ENCODE results near the gene OR56B4. TPM values are rescaled to one million over a fixed set of nuclear protein-coding genes. Genes with fewer than 3 reads are reported as not detected.
"Not testable (repeated sequence)": the region's sequence is repeated elsewhere in the genome, so short reads cannot be mapped to it uniquely, and the experiment has no call there.

OR56B4 gene, protein sequence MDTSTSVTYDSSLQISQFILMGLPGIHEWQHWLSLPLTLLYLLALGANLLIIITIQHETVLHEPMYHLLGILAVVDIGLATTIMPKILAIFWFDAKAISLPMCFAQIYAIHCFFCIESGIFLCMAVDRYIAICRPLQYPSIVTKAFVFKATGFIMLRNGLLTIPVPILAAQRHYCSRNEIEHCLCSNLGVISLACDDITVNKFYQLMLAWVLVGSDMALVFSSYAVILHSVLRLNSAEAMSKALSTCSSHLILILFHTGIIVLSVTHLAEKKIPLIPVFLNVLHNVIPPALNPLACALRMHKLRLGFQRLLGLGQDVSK
- total RNA-seq (2014; rRNA removed; shearing (Covaris generic)) (not detected in 2 replicates), total RNA-seq (2022) (not detected in 2 replicates), Bru-seq, nascent RNA (not detected), BruChase-seq, experiment 1, labeled RNA remaining after a 6-hour chase (not detected), BruChase-seq, experiment 2, labeled RNA remaining after a 2-hour chase (not detected)
- long read RNA-seq = 0 reads

GRCh38 chr11:6107384-6107783, at the start of gene OR56B4:
TSS of gene OR56B4 (plus strand) at chr11:6107684. CDS start at chr11:6107779, 95 bp downstream.
- H3K4me3 ChIP-seq (ENCODE audit: low read depth, low read length, poor library complexity, severe bottlenecking); H3K36me3 ChIP-seq (ENCODE audit: insufficient read depth, low read length); H3K4me2 ChIP-seq (ENCODE audit: low read length); H4K20me1 ChIP-seq (ENCODE audit: insufficient read depth, low read length); intact Hi-C loops (cut with micrococcal nuclease; ENCODE audit: unreplicated experiment); BruUV-seq (replicated peaks); H3K9me2 ChIP-seq (ENCODE audit: insufficient read depth, low read length); CTCF ChIA-PET (ENCODE audit: unreplicated experiment); H3K79me2 ChIP-seq (ENCODE audit: insufficient read depth, low read depth, low read length); POLR2A ChIA-PET; H3K4me1 ChIP-seq (ENCODE audit: insufficient read depth, low read length, poor library complexity, severe bottlenecking); H3K9me3 ChIP-seq (ENCODE audit: low read length); H2AFZ ChIP-seq (ENCODE audit: low read length); H3K27ac ChIP-seq (ENCODE audit: low read depth, low read length, poor library complexity, severe bottlenecking); DNase-seq (ENCODE audit: low spot score): not testable (repeated sequence)

DNA sequence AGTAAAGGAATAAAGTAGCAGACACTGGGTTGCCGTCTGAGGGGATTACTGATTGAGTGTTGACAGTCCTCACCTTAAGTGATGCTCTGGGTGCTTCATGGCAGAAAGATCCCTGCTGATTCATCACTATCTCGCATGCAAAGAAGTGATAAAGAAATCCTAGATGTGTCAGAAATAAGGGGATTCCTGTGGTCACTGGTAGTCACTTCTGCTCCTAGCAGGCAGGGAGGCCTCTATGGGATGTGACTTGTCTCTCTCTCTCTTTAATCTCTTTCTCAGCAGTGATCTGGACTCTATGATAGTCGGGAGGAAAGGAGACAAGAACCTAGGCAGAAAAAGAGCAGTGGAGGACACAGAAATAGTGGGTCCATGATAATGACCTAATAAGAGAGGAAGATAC, 46.0 kb upstream of the OR56B4 start:
- Histone ChIP-seq H3K9me2 (ENCODE audit: insufficient read depth, low read length) (no peaks in the 10 kb centered on the region), H2AFZ (ENCODE audit: low read length) (no peak overlapping the region), H3K4me2 (ENCODE audit: low read length) (no peak overlapping the region), H3K9me3 (ENCODE audit: low read length) (no peaks in the 10 kb centered on the region), H3K4me3 (ENCODE audit: low read depth, low read length, poor library complexity, severe bottlenecking) (no peak overlapping the region), H3K27ac (ENCODE audit: low read depth, low read length, poor library complexity, severe bottlenecking) (no peak overlapping the region), H3K4me1 (ENCODE audit: insufficient read depth, low read length, poor library complexity, severe bottlenecking) (peaks cover 13% of the 10 kb centered on the region), H3K36me3 (ENCODE audit: insufficient read depth, low read length) (no peaks in the 10 kb centered on the region), H4K20me1 (ENCODE audit: insufficient read depth, low read length) (no peaks in the 10 kb centered on the region), H3K79me2 (ENCODE audit: insufficient read depth, low read depth, low read length) (no peaks in the 10 kb centered on the region)
- intact Hi-C loops (cut with micrococcal nuclease; ENCODE audit: unreplicated experiment) = no loop called here
- POLR2A ChIA-PET = no interaction called here
- TF ChIP-seq CTCF (conservative IDR thresholded peaks at IDR 0.05; ENCODE audit: low read length) (no peak), EZH2phosphoT487 (IDR thresholded peaks at IDR 0.05; ENCODE audit: borderline replicate concordance, low read depth, low read length) (no peak)
- DNase-seq (ENCODE audit: low spot score) = no peak
- CTCF ChIA-PET (ENCODE audit: unreplicated experiment) = no interaction called here
- BruUV-seq (replicated peaks) = no TSS peak

DNA sequence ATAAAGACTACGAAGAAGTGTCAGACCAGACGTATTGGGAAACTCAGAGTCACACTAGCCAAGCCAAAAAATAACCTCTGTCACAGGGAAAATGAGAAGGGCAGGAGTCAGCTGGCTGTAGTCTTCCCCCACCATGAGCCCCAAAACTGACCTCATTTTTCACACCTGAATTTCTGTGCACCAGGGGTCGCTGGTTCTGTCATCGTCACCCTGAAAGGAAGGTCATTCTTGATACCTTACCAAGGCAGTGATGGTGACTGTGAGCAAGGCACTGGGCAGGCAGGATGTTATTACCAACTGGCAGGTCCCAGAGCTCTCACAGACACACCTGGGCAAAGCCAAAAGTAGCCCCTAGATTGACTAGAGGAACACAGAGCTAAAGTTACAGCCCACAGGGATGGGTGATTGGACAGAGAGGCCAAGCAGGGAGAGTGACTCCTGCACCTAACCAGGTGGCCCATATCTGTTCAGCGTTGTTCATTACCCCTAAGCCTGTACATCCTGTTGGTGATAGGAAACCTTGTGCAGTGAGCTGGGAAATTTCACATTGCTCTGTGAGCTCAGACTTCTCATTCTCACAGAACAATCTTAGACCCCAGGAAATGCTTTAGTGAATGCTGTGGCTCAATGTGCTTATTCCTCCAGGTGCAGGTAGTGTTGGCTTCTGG, 44.7 kb upstream of the OR56B4 start:
- TF ChIP-seq CTCF (conservative IDR thresholded peaks at IDR 0.05; ENCODE audit: low read length) = peak; percentile 64
- TF ChIP-seq EZH2phosphoT487 (IDR thresholded peaks at IDR 0.05; ENCODE audit: borderline replicate concordance, low read depth, low read length) = no peak
- CTCF ChIA-PET (ENCODE audit: unreplicated experiment) = no interaction called here

More for the DNA sequence above, 44.7 kb upstream of the OR56B4 start:
- Histone ChIP-seq H4K20me1 (ENCODE audit: insufficient read depth, low read length) (no peaks in the 10 kb centered on the region), H3K4me1 (ENCODE audit: insufficient read depth, low read length, poor library complexity, severe bottlenecking) (peaks cover 13% of the 10 kb centered on the region), H2AFZ (ENCODE audit: low read length) (no peak overlapping the region), H3K36me3 (ENCODE audit: insufficient read depth, low read length) (no peaks in the 10 kb centered on the region), H3K4me2 (ENCODE audit: low read length) (peak overlapping the region; percentile 14; the same call in 1 of the 2 replicates), H3K9me2 (ENCODE audit: insufficient read depth, low read length) (no peaks in the 10 kb centered on the region), H3K79me2 (ENCODE audit: insufficient read depth, low read depth, low read length) (no peaks in the 10 kb centered on the region), H3K4me3 (ENCODE audit: low read depth, low read length, poor library complexity, severe bottlenecking) (no peak overlapping the region), H3K27ac (ENCODE audit: low read depth, low read length, poor library complexity, severe bottlenecking) (peak overlapping the region; percentile 16), H3K9me3 (ENCODE audit: low read length) (no peaks in the 10 kb centered on the region)
- intact Hi-C loops (cut with micrococcal nuclease; ENCODE audit: unreplicated experiment) = loop anchor here (2.0 kb wide), 1 partner anchor 34 kb away; no protein-coding TSS in a partner anchor
- peak; percentile 58 for DNase-seq (ENCODE audit: low spot score)
- BruUV-seq (replicated peaks) = no TSS peak
- POLR2A ChIA-PET = no interaction called here

Measured in OCI-LY7 (cell line).